Mucosa of stomach (tissue), 1 donor: ENCODE data around the gene TAMM41.
A peak's percentile ranks its signal among the peaks of the same experiment; 100 is the strongest.
"Not testable (repeated sequence)": the region's sequence is repeated elsewhere in the genome, so short reads cannot be mapped to it uniquely, and the experiment has no call there.

ENCODE experiments used
- H3K27me3 ChIP-seq: one replicate; pipeline ENCODE4 v1.7.0; 2013; ENCODE audit warnings: mild to moderate bottlenecking, low read length; ENCODE audit not compliant: control insufficient read depth, insufficient read depth
- H3K36me3 ChIP-seq: one replicate; pipeline ENCODE4 v1.7.0; 2013; ENCODE audit warnings: low read length; ENCODE audit not compliant: control insufficient read depth, insufficient read depth
- H3K4me1 ChIP-seq: one replicate; pipeline ENCODE4 v1.7.0; 2013; ENCODE audit warnings: mild to moderate bottlenecking, low read length; ENCODE audit not compliant: control insufficient read depth, insufficient read depth
- H3K4me3 ChIP-seq: one replicate; pipeline ENCODE4 v1.7.0; 2013; ENCODE audit warnings: low read length
- H3K9ac ChIP-seq: one replicate; pipeline ENCODE4 v1.7.0; 2013; ENCODE audit warnings: mild to moderate bottlenecking, low read length, moderate library complexity
- H3K9me3 ChIP-seq: one replicate; pipeline ENCODE4 v1.7.0; 2013; ENCODE audit warnings: mild to moderate bottlenecking, low read length, moderate library complexity; ENCODE audit not compliant: control insufficient read depth
- donor health status: Pancreatic carcinoma.

TAMM41 gene

DNA sequence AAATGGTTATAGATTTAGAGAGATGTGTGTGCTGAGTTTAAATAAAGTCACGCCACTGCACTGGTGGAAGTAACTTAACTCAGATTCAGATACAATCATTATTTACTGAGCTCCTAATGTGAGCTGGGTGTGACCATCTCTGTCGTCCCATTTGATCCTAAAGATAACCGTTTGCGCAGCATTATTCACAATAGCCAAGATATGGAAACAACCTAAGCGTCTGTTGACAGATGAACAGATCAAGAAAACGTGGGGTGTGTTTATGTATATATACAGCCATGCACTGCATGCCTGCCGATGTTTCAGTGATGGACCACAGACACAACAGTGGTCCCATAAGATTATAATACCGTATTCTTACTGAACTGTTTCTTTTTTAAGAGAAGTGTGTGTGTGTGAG lies 71.2 kb downstream of the TAMM41 start:
- no peak overlapping the region for H3K4me3 ChIP-seq
- H3K36me3 ChIP-seq = no peaks in the 10 kb centered on the region
- H3K9ac ChIP-seq = no peak overlapping the region
- H3K4me1 ChIP-seq = peaks cover 8% of the 10 kb centered on the region
- H3K9me3 ChIP-seq = no peaks in the 10 kb centered on the region
- no peaks in the 10 kb centered on the region for H3K27me3 ChIP-seq

DNA sequence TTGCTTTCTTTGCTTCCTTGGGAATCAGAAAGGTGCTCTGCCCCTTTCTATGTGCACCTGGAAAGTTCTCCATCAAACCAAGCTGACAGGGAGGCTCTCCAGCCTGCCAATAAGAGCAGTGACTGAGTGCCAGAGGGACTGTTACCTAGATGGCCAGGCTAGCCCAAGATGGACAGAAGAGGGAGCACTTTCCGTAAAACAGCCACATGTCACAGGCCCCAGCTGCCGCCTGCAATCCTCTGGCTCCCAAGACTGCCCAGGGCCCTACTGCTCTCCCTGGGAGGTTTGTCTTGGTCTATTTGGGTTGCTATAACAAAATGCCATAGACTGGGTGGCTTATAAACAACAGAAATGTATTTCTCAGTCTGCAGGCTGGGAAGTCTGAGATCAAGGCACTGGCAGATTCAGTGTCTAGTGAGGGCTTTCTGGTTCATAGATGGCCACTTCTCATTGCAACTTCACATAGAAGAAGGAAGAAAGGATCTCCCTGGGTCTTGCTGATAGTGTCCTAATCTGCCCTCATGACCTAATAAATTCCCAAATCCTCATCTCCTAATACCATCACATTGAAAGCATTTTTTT lies 72.3 kb downstream of the TAMM41 start:
- no peak overlapping the region for H3K4me3 ChIP-seq
- H3K4me1 ChIP-seq = peaks cover 16% of the 10 kb centered on the region
- no peak overlapping the region for H3K9ac ChIP-seq
- no peaks in the 10 kb centered on the region for H3K36me3 ChIP-seq
- H3K9me3 ChIP-seq = no peaks in the 10 kb centered on the region
- no peaks in the 10 kb centered on the region for H3K27me3 ChIP-seq

DNA sequence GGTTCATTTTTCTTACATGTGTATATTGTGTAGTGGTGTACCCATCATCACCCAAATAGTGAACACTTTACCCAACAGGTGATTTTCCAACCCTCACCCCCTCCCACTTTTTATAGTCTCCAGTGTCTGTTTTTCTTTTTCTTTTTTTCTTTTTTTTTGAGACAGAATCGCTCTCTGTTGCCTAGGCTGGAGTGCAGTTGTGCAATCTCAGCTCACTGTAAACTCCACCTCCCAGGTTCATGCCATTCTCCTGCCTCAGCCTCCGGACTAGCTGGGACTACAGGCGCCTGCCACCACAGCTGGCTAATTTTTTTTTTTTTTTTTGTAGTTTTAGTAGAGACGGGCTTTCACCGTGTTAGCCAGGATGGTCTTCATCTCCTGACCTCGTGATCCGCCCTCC lies 74.8 kb downstream of the TAMM41 start:
- H3K27me3 ChIP-seq, H3K36me3 ChIP-seq, H3K4me3 ChIP-seq, H3K9me3 ChIP-seq, H3K9ac ChIP-seq: not testable (repeated sequence)
- H3K4me1 ChIP-seq = peaks cover 16% of the 10 kb centered on the region

DNA sequence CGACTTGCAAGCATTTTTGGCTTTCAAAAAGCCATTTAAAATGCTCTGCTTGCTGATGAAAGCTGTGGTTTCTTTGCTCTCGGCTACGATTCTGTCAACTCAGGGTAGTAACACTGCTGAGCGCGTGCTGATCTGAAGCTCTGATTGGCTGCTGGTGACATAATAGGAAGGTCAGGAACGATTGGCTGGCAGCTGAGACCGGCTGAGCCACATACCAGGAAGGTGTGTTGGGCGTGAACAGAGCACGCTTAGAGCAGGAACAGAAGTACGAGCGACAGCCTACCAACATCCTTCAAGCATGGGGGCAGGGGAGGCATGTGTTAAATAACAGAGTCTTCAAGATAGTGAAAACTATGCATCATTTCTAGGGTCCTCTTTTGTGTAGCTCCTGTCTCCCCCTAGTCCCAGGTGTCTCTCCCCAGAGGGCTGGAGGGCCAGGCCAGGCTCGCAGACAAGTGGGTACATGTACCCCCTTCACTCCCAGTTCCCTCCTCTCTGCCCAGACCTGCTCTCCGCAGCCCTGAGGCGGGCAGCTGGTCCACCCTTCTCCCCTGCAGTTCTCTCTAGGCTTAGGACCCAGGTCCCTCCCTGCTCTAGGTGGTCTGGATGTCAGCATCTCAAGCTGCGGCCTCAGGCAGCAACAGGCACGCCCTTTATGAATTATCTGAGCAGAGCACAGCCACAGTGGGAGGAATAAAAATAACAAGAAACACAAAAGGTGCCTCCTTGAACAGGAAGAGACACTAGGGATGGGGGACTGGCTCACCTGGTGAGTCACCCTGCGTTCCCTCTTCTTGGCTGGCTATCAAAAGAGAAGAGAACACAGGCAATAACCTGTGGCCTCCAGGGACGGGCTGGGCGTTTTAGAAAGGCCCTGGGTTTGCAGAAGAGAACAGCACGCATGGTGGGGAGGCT lies 76.0 kb downstream of the TAMM41 start:
- Histone ChIP-seq H3K36me3 (no peaks in the 10 kb centered on the region), H3K4me1 (peaks cover 16% of the 10 kb centered on the region), H3K9ac (peak overlapping the region; percentile 44)

DNA sequence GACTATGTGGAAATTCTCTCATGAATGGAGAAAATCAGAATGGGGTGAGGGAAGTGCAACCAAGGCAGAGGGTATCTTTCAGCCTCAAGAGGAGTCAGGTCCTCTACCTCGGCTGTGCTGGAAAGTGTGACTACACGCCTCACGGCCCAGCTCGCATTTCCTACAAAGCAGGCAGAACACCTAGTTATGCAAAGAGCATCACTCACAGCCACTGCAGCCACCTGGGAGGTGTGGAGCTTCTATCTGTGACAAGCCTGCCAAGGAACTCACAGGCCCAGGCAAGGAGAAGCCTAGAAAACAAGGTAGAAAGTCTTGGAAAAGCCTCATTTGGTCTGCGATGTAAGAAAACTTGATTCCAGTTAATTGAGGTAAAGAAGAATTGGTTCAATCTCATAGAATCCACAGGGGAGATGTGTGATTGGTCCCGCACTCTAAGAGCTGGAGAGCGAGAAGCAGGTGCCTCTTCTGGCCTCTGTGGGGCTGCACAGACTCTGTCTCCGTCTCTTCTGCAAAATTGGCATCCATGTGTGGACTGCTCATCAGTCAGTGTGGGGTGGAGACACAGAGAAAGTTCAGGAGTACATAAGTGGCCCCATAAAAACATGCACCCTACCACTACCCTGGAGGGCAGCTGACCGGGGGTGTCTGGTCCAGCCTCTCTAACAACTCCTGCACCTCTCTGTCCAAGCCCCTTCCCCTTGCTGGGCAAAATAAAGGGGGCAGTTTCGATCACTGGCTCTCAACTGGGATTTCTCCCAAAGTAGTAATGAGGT lies 76.8 kb downstream of the TAMM41 start:
- Histone ChIP-seq H3K9me3 (no peaks in the 10 kb centered on the region), H3K4me3 (peak overlapping the region; percentile 45), H3K36me3 (no peaks in the 10 kb centered on the region), H3K4me1 (peaks cover 16% of the 10 kb centered on the region), H3K9ac (peak overlapping the region; percentile 6), H3K27me3 (no peaks in the 10 kb centered on the region)

More for the DNA sequence above, 76.0 kb downstream of the TAMM41 start:
- peak overlapping the region; percentile 45 for H3K4me3 ChIP-seq
- H3K27me3 ChIP-seq = no peaks in the 10 kb centered on the region
- no peaks in the 10 kb centered on the region for H3K9me3 ChIP-seq

DNA sequence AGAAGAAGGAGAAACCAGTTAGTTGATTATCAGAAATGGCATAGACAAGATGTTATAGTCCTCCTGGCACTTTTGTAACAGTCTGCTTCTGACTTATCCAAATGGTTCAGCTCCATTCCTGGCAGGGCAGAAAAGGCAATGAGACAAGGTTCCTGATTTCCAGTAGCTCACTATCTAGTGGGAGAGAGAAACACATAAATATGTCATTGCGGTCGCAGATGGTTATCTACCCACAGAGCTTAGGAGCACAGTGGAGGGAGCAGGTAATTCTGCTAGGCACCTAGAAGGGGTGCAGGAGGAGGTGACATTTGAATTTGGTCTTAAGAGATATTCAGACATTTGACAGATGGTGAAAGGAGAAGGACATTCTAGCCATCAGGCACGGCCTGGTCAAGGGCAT lies 78.1 kb downstream of the TAMM41 start:
- Histone ChIP-seq H3K4me3 (no peak overlapping the region), H3K4me1 (peaks cover 16% of the 10 kb centered on the region), H3K36me3 (no peaks in the 10 kb centered on the region), H3K27me3 (no peaks in the 10 kb centered on the region), H3K9me3 (no peaks in the 10 kb centered on the region), H3K9ac (no peak overlapping the region)

DNA sequence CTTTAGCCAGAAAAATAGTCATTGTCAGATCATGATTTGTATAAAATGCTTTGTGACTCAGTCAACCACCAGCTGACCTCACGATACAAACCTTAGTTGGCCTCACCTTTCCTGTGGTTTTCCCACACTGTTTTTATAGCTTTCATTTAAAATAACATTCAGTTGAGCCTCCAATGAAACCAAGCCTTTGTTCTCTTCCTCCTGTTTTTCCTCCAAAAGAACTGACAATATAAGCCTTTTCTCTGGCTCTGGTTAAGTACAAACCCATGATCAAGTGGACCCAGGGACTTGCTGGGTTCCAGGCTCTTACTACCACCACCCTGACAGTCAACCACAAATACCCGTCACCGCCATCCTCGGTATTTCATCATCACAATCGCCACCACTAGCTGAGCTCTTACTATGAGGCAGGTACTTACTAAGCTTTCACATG lies 81.7 kb downstream of the TAMM41 start:
- H3K27me3 ChIP-seq = no peaks in the 10 kb centered on the region
- no peaks in the 10 kb centered on the region for H3K9me3 ChIP-seq
- H3K4me1 ChIP-seq = peaks cover 3% of the 10 kb centered on the region
- no peak overlapping the region for H3K9ac ChIP-seq
- no peaks in the 10 kb centered on the region for H3K36me3 ChIP-seq
- no peak overlapping the region for H3K4me3 ChIP-seq

DNA sequence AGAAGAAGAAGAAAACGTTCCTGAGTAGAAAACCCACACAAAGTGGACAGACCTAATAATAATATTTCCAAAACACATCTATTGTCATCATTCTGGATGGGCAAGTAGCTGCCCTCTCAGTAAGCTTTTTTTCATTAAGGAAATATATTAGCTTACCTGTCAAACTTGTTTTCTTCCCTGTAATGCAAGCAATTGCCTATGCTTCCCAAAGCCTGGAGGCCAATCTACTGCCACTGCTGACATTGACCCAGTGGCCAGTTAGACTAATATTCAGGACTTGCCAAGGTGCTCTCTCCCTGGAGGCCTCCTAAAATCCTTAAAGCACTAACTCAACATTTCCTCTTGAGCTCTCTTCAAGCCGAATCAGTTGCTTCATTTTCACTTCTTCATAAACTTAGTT lies 86.7 kb downstream of the TAMM41 start:
- Histone ChIP-seq H3K36me3 (no peaks in the 10 kb centered on the region), H3K9ac (no peak overlapping the region), H3K4me1 (no peaks in the 10 kb centered on the region), H3K9me3 (no peaks in the 10 kb centered on the region), H3K27me3 (no peaks in the 10 kb centered on the region), H3K4me3 (no peak overlapping the region)

DNA sequence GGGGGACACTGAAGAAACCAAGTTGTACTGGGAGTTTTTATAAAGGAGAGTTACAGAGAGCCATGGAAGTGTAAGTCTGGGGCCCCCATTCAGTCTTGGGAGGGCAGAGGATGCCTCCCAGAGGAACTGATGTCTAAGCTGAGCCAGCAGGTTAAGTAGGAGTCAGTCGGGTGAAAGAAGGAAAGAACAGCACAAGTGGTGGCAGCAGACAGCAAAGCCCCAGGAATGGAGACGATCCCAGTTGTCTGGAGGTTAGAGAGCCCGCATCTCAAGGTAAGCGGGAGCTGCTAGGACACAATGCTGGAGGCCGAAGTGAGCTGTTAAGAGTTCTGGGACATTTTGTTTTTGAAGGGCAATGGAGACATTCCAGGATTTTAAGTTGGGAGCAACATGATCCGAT lies 88.8 kb downstream of the TAMM41 start:
- Histone ChIP-seq H3K9ac (no peak overlapping the region), H3K27me3 (no peaks in the 10 kb centered on the region), H3K36me3 (no peaks in the 10 kb centered on the region), H3K4me1 (no peaks in the 10 kb centered on the region), H3K4me3 (no peak overlapping the region), H3K9me3 (no peaks in the 10 kb centered on the region)

DNA sequence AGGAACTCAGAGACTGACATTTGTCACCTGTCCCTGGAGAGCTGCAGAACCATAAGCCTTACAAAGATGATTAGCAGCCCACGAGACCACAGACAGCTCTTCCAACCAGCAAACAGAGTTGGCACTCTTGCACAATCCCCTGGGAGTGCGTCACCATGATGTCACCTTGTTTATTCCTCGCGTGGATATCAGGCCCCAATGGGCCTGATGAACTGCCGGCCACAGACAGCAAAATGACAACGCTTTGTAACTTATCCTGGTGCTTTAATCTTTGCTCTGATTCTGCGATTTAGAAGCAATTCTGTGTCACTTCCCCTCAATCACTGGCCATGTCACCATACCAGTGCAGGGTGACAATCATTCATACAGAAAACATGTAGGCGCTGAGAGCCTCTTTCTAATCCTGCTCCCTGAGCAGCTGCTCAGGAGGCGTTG lies 89.2 kb downstream of the TAMM41 start:
- no peaks in the 10 kb centered on the region for H3K4me1 ChIP-seq
- no peaks in the 10 kb centered on the region for H3K36me3 ChIP-seq
- no peak overlapping the region for H3K9ac ChIP-seq
- H3K9me3 ChIP-seq = no peaks in the 10 kb centered on the region
- H3K4me3 ChIP-seq = no peak overlapping the region
- no peaks in the 10 kb centered on the region for H3K27me3 ChIP-seq

DNA sequence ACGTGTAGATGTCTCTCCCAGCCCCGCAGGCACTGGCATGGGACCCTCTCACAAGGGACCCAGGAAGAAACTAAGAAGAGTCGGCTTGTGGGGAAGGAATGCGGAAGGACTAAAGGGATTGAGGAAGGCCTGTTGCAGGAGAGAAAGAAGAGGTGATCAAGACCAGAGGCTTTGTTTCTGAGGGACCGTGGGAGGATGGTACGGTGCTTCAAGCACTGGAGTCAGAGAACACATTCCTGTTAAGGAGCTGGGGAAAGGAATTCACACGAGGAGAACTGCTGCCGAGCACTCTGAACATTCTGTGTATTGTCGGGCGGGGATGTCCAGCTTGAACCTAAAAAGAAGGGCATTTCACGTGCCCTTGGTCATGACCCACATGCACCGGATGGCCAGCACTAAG lies 91.4 kb downstream of the TAMM41 start:
- Histone ChIP-seq H3K4me3 (no peak overlapping the region), H3K27me3 (no peaks in the 10 kb centered on the region), H3K9me3 (no peaks in the 10 kb centered on the region), H3K36me3 (no peaks in the 10 kb centered on the region), H3K4me1 (no peaks in the 10 kb centered on the region), H3K9ac (no peak overlapping the region)

DNA sequence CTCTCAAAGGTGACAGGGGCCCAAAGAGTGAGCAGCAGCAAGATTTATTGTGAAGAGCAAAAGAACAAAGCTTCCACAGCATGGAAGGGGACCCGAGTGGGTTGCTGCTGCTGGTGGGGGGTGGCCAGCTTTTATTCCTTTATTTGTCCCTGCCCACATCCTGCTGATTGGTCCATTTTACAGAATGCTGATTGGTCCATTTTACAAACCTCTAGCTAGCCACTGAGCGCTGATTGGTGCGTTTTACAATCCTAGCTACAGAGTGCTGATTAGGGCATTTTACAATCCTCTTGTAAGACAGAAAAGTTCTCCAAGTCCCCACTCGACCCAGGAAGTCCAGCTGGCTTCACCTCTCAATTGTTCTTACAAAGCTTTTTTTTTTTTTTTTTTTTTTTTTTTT lies 94.4 kb downstream of the TAMM41 start:
- not testable (repeated sequence) for H3K4me3 ChIP-seq, H3K36me3 ChIP-seq, H3K9me3 ChIP-seq, H3K9ac ChIP-seq, H3K4me1 ChIP-seq, H3K27me3 ChIP-seq
